GM12878 (cell line): ENCODE data around the gene PHYKPL. TPM values are rescaled to one million over a fixed set of nuclear protein-coding genes. Genes with fewer than 3 reads are reported as not detected.

Source experiments
- ATAC-seq: fragments of 200-7000 bp; cut with Tn5 transposase; 3 replicates; pipeline ENCODE4 v1.9.1; 2020; ENCODE audit warnings: mild to moderate bottlenecking, moderate library complexity
- BruUV-seq: library from RNA; stranded (reverse); fragments of 400-500 nt; replicated peaks from 2 replicates; lab custom pipeline; 2021; lab: Mats Ljungman, UMichigan
- CTCF ChIA-PET: fragments of 300-600 bp; sonication (Branson Sonifier 250); formaldehyde crosslinking; extraction: SDS; loops from one replicate; lab custom pipeline; 2021; ENCODE audit warnings: inconsistent platforms; lab: Yijun Ruan, JAX
- POLR2A ChIA-PET: fragments of 350-600 bp; formaldehyde crosslinking; extraction: SDS; loops from one replicate; lab custom pipeline; 2021; ENCODE audit warnings: inconsistent platforms; lab: Charles Lee
- RAD21 ChIA-PET: fragments of 300-600 bp; sonication (Branson Sonifier 250); formaldehyde crosslinking; loops from one replicate; lab custom pipeline; 2023; ENCODE audit warnings: antibody characterized with exemption; ENCODE audit not compliant: unreplicated experiment; lab: Charles Lee
- SMC1A ChIA-PET: fragments of 300-600 bp; sonication (Branson Sonifier 250); formaldehyde crosslinking; loops from one replicate; lab custom pipeline; 2023; ENCODE audit not compliant: unreplicated experiment, uncharacterized antibody; lab: Charles Lee
- DNase-seq: peaks from one replicate; pipeline ENCODE4 v3.0.0-alpha.2; 2011; ENCODE audit warnings: low read depth, low spot score
- FAIRE-seq: peaks from 3 replicates; lab custom pipeline; 2011; peaks lifted over from hg19 to GRCh38; lab: Jason Lieb, UNC
- H2AFZ ChIP-seq: 2 replicates; pipeline ENCODE4 v1.6.0; 2011; ENCODE audit warnings: low read depth, low read length, control low read depth; ENCODE audit not compliant: control insufficient read depth
- H3K27ac ChIP-seq: 2 replicates; pipeline ENCODE4 v1.5.1; 2011; ENCODE audit warnings: control low read depth; ENCODE audit not compliant: control insufficient read depth, insufficient read depth
- H3K27me3 ChIP-seq, 2 experiments: replicated peaks in 1 of 2; 2 replicates each; pipeline versions ENCODE4 v1.6.0 to v1.6.1; 2011; ENCODE audit warnings: low read length in 1 of 2; ENCODE audit not compliant: control insufficient read depth in 2 of 2, insufficient read depth in 2 of 2
- H3K36me3 ChIP-seq, 2 experiments: 2 replicates each; pipeline ENCODE4 v1.5.1; 2011; ENCODE audit warnings: low read length in 1 of 2; ENCODE audit not compliant: control insufficient read depth in 2 of 2, insufficient read depth in 2 of 2
- H3K4me1 ChIP-seq: 2 replicates; pipeline ENCODE4 v1.6.1; 2011; ENCODE audit warnings: mild to moderate bottlenecking, low read length, moderate library complexity, mixed read lengths; ENCODE audit not compliant: control insufficient read depth, insufficient read depth
- H3K4me2 ChIP-seq: 2 replicates; pipeline ENCODE4 v1.6.0; 2011; ENCODE audit warnings: control low read depth; ENCODE audit not compliant: control insufficient read depth, insufficient read depth
- H3K4me3 ChIP-seq: fragments of 200-600 bp; sonication (generic); 2 replicates; pipeline ENCODE4 v1.5.1; 2016
- H3K79me2 ChIP-seq: 2 replicates; pipeline ENCODE4 v1.6.0; 2011; ENCODE audit warnings: low read length; ENCODE audit not compliant: control insufficient read depth, insufficient read depth
- H3K9ac ChIP-seq: 2 replicates; pipeline ENCODE4 v1.8.0; 2011; ENCODE audit warnings: low read length, control low read depth, mixed read lengths; ENCODE audit not compliant: control insufficient read depth, insufficient read depth
- H3K9me3 ChIP-seq: replicated peaks from 3 replicates; pipeline ENCODE4 v1.5.1; 2011; ENCODE audit warnings: mild to moderate bottlenecking, low read length; ENCODE audit not compliant: control insufficient read depth, insufficient read depth
- H4K20me1 ChIP-seq: 2 replicates; pipeline ENCODE4 v1.6.0; 2011; ENCODE audit not compliant: control insufficient read depth, insufficient read depth
- CBX5 ChIP-seq: sonication (generic); IDR thresholded peaks from 2 replicates; pipeline ENCODE4 v1.6.1; 2016; ENCODE audit warnings: low read depth, moderate library complexity, mild to moderate bottlenecking, inconsistent platforms
- CREM ChIP-seq: IDR thresholded peaks from 2 replicates; pipeline ENCODE4 v1.6.1; 2014; ENCODE audit warnings: antibody characterized with exemption, low read depth
- EZH2 ChIP-seq: IDR thresholded peaks from 2 replicates; pipeline ENCODE4 v1.6.1; 2012; ENCODE audit warnings: low read depth, mild to moderate bottlenecking, control low read depth, inconsistent platforms, low read length, borderline replicate concordance; ENCODE audit not compliant: control insufficient read depth
- JUNB ChIP-seq: IDR thresholded peaks from 2 replicates; pipeline ENCODE4 v1.6.1; 2016; ENCODE audit warnings: antibody characterized with exemption, mild to moderate bottlenecking
- MXI1 ChIP-seq: fragments of 150-350 bp; IDR thresholded peaks from 2 replicates; pipeline ENCODE4 v1.6.1; 2011; ENCODE audit warnings: low read depth, mild to moderate bottlenecking, inconsistent platforms, low read length, improper control_type of control experiment
- PML ChIP-seq: IDR thresholded peaks from 2 replicates; pipeline ENCODE4 v1.6.1; 2012; ENCODE audit warnings: low read length, inconsistent platforms
- RAD21 ChIP-seq: IDR thresholded peaks from 2 replicates; pipeline ENCODE4 v1.6.1; 2011; ENCODE audit warnings: mild to moderate bottlenecking, low read depth, low read length, moderate library complexity; ENCODE audit not compliant: insufficient read depth
- SMC3 ChIP-seq: IDR thresholded peaks from 2 replicates; pipeline ENCODE4 v1.6.1; 2011; ENCODE audit warnings: low read length, improper control_type of control experiment, borderline replicate concordance
- WGBS: methylation state at CpG from one replicate; pipeline ENCODE4 v1.1.6; 2016; ENCODE audit warnings: low lambda C conversion rate; ENCODE audit not compliant: insufficient replicate concordance, insufficient coverage; ENCODE audit errors: missing lambda C conversion rate; 5-methylcytosine and 5-hydroxymethylcytosine counted together
- in situ Hi-C: fragments of 300-500 bp; cut with MboI; formaldehyde crosslinking; loops from 9 replicates; pipeline ENCODE4 v1.14.3; 2018; ENCODE audit warnings: mixed read lengths
- intact Hi-C: fragments of 100-400 bp; cut with micrococcal nuclease; formaldehyde crosslinking; loops from one replicate; pipeline ENCODE4 v1.14.2; 2022; ENCODE audit not compliant: unreplicated experiment
- polyA plus RNA-seq, 11 experiments: library from polyadenylated mRNA; depleted of rRNA in 4 of 11; unstranded in 6 of 11; stranded (reverse) in 5 of 11; fragments of >200 nt; fragmentation: Nextera tagmentation in 4 of 11; fragmentation: Illumina TruSeq in 1 of 11; extraction: Ambion mirVana in 4 of 11; extraction: Trizol in 1 of 11; gene quantifications; 1 replicate in 1 of 11; 2 replicates in 10 of 11; pipeline versions ENCODE4 v1.2.1 to v1.2.3, GENCODE V29; 2011 to 2016; ENCODE audit warnings: inconsistent platforms in 2 of 11, missing spikeins in 2 of 11, low read depth in 1 of 11
- total RNA-seq, 4 experiments: library from RNA; depleted of rRNA in 3 of 4; stranded (reverse); fragments of >200 nt in 3 of 4; fragmentation: Illumina TruSeq in 1 of 4; extraction: Trizol in 1 of 4; gene quantifications; 2 replicates each; pipeline versions ENCODE4 v1.2.1 to v1.2.3, GENCODE V29; 2013 to 2021
- TF ChIP-seq, protein P1 (sequence below): fragments of 450-650 bp; IDR thresholded peaks from 2 replicates; pipeline ENCODE4 v1.6.1; 2016; ENCODE audit warnings: mild to moderate bottlenecking
- TF ChIP-seq, protein P2 (sequence below): fragments of 450-650 bp; IDR thresholded peaks from 2 replicates; pipeline ENCODE4 v1.6.1; 2017; ENCODE audit warnings: mild to moderate bottlenecking, moderate library complexity
- TF ChIP-seq, protein P3 (sequence below): fragments of 150-350 bp; IDR thresholded peaks from 2 replicates; pipeline ENCODE4 v1.6.1; 2014; ENCODE audit warnings: mild to moderate bottlenecking, low read depth, low read length
- TF ChIP-seq, protein P4 (sequence below): fragments of 450-650 bp; conservative IDR thresholded peaks from 2 replicates; pipeline ENCODE4 v1.6.1; 2017; ENCODE audit warnings: mild to moderate bottlenecking, moderate library complexity

The PHYKPL gene
- total and polyA plus RNA-seq, 10 of the 15 experiments (the other 5 are each of a cell fraction or from before 2014, with no cell fraction given) = 4.5 to 53.9 (median 25.6) TPM

DNA sequence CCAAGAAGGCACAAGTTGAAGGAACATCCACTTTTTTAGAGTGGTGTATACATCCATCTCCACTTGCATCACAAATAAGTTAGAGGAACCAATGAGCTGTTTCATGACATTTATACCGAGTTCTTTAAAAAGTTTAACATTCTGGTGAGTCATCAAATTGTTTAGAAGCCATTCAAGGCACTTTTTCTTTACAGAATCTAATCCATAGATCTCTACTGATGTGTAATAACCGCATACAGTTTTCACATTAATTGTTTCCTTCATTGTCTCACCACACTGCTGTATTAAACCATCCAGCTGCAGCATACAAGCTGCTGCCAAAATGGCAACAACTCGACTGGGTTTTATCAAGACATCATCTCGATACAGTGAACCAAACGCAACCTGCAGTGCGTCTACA, 46.2 kb downstream of the PHYKPL start:
- Histone ChIP-seq H2AFZ (no peak overlapping the region), H3K4me2 (no peak overlapping the region), H3K79me2 (no peaks in the 10 kb centered on the region), H3K36me3 (no peaks in the 10 kb centered on the region), H3K9ac (no peak overlapping the region), H3K27me3 (no peaks in the 10 kb centered on the region; a peak in 1 of 4 replicates), H3K9me3 (no peaks in the 10 kb centered on the region), H3K27ac (no peak overlapping the region), H3K4me1 (no peaks in the 10 kb centered on the region), H4K20me1 (no peaks in the 10 kb centered on the region), H3K4me3 (no peak overlapping the region)
- ChIA-PET RAD21 (no interaction called here), CTCF (no interaction called here), POLR2A (no interaction called here), SMC1A (interaction anchor here (0.9 kb wide), 1 partner anchor 14 kb away, joined by 3 read pairs; no protein-coding TSS in a partner anchor)
- FAIRE-seq (no peak), ATAC-seq (no peak), DNase-seq (no peak)
- TF ChIP-seq CREM = no peak
- TF ChIP-seq, protein P1, sequence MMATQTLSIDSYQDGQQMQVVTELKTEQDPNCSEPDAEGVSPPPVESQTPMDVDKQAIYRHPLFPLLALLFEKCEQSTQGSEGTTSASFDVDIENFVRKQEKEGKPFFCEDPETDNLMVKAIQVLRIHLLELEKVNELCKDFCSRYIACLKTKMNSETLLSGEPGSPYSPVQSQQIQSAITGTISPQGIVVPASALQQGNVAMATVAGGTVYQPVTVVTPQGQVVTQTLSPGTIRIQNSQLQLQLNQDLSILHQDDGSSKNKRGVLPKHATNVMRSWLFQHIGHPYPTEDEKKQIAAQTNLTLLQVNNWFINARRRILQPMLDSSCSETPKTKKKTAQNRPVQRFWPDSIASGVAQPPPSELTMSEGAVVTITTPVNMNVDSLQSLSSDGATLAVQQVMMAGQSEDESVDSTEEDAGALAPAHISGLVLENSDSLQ = no peak
- no peak for TF ChIP-seq SMC3
- no peak for TF ChIP-seq EZH2
- TF ChIP-seq MXI1 = no peak
- TF ChIP-seq, protein P2, sequence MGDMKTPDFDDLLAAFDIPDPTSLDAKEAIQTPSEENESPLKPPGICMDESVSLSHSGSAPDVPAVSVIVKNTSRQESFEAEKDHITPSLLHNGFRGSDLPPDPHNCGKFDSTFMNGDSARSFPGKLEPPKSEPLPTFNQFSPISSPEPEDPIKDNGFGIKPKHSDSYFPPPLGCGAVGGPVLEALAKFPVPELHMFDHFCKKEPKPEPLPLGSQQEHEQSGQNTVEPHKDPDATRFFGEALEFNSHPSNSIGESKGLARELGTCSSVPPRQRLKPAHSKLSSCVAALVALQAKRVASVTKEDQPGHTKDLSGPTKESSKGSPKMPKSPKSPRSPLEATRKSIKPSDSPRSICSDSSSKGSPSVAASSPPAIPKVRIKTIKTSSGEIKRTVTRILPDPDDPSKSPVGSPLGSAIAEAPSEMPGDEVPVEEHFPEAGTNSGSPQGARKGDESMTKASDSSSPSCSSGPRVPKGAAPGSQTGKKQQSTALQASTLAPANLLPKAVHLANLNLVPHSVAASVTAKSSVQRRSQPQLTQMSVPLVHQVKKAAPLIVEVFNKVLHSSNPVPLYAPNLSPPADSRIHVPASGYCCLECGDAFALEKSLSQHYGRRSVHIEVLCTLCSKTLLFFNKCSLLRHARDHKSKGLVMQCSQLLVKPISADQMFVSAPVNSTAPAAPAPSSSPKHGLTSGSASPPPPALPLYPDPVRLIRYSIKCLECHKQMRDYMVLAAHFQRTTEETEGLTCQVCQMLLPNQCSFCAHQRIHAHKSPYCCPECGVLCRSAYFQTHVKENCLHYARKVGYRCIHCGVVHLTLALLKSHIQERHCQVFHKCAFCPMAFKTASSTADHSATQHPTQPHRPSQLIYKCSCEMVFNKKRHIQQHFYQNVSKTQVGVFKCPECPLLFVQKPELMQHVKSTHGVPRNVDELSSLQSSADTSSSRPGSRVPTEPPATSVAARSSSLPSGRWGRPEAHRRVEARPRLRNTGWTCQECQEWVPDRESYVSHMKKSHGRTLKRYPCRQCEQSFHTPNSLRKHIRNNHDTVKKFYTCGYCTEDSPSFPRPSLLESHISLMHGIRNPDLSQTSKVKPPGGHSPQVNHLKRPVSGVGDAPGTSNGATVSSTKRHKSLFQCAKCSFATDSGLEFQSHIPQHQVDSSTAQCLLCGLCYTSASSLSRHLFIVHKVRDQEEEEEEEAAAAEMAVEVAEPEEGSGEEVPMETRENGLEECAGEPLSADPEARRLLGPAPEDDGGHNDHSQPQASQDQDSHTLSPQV = no peak
- TF ChIP-seq, protein P3, sequence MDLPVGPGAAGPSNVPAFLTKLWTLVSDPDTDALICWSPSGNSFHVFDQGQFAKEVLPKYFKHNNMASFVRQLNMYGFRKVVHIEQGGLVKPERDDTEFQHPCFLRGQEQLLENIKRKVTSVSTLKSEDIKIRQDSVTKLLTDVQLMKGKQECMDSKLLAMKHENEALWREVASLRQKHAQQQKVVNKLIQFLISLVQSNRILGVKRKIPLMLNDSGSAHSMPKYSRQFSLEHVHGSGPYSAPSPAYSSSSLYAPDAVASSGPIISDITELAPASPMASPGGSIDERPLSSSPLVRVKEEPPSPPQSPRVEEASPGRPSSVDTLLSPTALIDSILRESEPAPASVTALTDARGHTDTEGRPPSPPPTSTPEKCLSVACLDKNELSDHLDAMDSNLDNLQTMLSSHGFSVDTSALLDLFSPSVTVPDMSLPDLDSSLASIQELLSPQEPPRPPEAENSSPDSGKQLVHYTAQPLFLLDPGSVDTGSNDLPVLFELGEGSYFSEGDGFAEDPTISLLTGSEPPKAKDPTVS = no peak
- TF ChIP-seq CBX5 = no peak
- TF ChIP-seq RAD21 = no peak
- no peak for TF ChIP-seq JUNB
- TF ChIP-seq PML = no peak
- TF ChIP-seq, protein P4, sequence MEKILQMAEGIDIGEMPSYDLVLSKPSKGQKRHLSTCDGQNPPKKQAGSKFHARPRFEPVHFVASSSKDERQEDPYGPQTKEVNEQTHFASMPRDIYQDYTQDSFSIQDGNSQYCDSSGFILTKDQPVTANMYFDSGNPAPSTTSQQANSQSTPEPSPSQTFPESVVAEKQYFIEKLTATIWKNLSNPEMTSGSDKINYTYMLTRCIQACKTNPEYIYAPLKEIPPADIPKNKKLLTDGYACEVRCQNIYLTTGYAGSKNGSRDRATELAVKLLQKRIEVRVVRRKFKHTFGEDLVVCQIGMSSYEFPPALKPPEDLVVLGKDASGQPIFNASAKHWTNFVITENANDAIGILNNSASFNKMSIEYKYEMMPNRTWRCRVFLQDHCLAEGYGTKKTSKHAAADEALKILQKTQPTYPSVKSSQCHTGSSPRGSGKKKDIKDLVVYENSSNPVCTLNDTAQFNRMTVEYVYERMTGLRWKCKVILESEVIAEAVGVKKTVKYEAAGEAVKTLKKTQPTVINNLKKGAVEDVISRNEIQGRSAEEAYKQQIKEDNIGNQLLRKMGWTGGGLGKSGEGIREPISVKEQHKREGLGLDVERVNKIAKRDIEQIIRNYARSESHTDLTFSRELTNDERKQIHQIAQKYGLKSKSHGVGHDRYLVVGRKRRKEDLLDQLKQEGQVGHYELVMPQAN = no peak
- intact Hi-C loops = no loop called here
- no TSS peak for BruUV-seq
- WGBS = 51% methylated on average over 6 of the region's 6 CpGs
- in situ Hi-C loops = no loop called here
